GM21515 (cell line): ENCODE measurements around the gene CNTFR.
"Not testable (repeated sequence)": the region's sequence is repeated elsewhere in the genome, so short reads cannot be mapped to it uniquely, and the experiment has no call there.

Experiments
- ATAC-seq: cut with Tn5 transposase; IDR thresholded peaks from one replicate; pipeline ENCODE4 v1.9.1; 2021; ENCODE audit not compliant: unreplicated experiment

CNTFR gene

GRCh38 chr9:34555500-34555899 lies 34.0 kb downstream of the CNTFR start:
- no peak for ATAC-seq

DNA sequence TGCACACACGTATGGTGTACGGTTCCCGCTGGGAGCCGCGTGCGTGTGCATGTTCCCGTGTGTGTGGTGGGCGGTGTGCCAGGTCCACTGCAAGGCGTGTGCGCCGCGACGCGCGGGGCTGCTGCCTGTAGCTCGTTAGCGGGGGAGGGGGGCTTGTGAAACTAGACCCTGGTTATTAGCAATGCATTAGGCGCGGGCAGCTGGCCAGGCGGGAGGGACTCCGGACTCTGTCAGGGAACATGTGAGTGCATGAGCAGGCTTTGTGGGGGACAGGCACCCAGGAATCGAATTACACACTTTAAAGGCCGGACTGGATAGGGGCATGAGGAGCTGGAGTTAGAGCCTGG lies 34.5 kb downstream of the CNTFR start:
- ATAC-seq, result no peak

GRCh38 chr9:34554211-34555001 lies 35.1 kb downstream of the CNTFR start:
- no peak for ATAC-seq

- ATAC-seq, result no peak
Observed at GRCh38 chr9:34553511-34554021, 36.0 kb downstream of the CNTFR start.

- ATAC-seq, result no peak
Observed at GRCh38 chr9:34552986-34553385, 36.5 kb downstream of the CNTFR start.

DNA sequence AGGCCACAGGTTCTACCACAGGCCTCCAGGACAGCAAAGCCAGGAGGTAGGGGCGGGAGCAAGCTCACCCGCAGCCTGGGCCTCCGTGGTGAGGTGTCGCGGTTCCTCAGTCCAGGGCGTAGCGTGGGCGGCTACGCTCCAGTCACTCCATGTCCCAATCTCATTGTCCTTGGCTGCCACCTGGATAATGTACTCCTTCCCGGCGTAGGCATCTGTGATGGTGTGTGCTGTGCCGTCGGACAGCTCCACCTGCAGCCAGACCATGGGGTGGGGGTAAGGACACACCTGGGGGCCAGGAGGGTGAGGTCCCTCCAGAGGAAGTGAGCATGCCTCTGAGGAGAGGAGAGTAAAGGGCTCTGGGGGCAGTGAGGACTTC lies 36.9 kb downstream of the CNTFR start:
- ATAC-seq, result no peak

- ATAC-seq, result no peak
Observed at GRCh38 chr9:34551751-34552605, 37.5 kb downstream of the CNTFR start.

GRCh38 chr9:34550681-34551270 lies 38.7 kb downstream of the CNTFR start:
- ATAC-seq, result no peak

- ATAC-seq, result no peak
Observed at GRCh38 chr9:34550016-34550680, 39.4 kb downstream of the CNTFR start.

DNA sequence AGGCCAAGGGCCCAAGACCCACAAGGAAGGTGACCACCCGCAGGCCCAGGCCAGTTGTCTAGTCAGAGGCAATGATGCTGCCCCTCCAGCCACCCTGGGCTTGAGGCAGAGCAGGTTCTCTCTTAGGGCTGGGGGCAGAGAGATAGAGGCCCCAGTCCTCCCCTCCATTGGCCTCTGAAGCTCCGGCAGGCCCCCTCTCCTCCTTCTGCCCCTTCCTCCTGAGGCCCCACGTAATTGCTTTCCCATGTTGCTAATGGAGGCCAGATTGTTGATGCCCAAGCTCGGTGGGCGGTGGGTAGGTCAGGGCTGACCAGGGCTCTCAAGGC lies 40.2 kb downstream of the CNTFR start:
- no peak for ATAC-seq

DNA sequence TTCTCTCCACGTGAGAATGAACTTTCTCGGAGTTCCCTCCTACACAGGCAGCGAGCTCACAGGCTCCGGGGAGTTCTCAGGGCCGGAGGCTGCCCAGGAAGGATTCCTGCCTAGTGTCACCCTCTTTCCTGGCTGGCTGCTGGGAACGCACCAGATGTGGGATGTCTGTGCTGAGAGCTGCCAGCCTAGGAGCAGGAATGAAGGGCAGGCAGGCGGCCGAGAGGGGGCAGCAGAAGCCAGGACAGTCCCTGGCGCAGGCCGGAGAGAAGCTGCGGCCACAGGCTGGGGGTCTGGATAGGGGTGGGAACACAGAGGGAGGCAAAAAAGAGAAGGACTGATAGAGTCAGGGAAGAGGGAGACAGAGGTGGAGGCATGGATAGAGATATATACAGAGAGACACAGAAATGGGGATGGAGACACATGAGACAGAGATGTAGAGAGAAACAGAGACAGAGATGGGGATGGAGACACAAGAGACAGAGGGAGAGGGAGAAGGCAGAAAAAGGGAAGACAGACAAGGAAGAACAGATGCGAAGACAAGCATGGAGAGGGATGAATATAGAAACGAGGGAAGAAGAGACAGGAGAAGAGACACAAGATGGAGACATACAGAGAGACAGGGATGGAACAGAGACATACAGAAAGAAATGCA lies 41.4 kb downstream of the CNTFR start:
- ATAC-seq, result no peak

DNA sequence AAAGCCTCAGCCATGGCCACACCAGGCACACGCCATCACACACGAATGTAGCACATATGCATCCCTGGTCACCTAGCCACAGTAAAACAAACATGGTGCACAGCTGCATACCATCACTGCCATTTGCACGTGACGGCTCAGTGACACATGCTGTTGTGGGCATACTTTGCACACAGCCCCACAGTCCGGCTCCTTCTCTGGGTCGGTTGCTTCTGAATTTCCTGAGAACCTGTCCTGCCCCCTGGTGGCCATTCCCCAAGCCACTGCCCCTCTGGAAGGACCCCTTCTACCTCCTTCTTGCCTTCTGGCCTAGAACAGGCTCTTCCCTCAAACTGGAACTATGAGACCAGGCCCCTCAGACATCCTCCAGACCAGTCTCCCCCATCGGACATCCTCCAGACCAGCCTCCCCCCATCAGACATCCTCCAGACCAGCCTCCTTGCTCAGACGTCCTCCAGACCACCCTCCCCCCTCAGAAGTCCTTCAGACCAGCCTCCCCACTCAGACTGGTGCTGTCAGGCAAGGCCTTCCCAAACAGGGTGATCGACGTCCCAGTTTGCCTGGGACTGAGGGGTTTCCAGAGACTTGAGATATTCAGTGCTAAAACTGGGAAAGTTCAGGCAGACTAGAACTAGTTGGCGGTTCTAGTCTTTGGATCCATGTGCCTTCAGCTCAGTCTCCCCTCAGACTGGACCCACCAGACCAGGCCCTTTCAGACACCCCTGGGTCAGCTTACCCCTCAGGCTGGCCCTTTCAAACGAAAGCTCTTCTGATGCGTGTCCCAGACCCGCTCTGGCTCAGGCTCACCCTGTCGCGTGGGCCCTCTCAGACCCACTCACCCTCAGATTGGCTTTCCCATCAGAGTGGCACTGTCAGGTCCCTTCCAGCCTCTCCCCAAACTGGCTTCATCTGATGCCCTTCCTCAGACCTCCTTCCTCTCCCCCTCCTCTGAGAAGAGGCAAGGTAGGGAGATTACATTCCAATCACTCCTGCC lies 42.4 kb downstream of the CNTFR start:
- no peak for ATAC-seq

GRCh38 chr9:34546102-34546833 lies 43.3 kb downstream of the CNTFR start:
- ATAC-seq, result no peak

DNA sequence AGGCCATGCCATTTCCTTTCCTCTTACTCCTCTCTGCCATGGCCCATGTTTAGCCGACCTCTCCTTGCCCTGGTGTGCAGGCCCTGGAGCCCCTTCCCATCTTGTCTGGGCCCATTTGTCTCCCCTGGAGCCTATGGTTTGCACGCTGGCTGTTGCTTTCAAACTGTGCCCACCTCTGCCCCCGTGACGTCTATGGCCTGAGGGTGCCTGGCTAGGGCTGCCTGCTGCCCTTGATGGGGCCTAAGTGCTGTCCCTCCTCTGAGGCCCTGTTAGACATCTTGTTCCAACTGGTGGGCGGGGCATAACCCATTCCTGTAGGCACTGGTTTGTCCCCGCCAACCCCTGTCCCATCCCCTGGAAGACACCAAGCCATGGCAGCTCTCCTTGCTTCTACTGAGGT lies 44.0 kb downstream of the CNTFR start:
- no peak for ATAC-seq

DNA sequence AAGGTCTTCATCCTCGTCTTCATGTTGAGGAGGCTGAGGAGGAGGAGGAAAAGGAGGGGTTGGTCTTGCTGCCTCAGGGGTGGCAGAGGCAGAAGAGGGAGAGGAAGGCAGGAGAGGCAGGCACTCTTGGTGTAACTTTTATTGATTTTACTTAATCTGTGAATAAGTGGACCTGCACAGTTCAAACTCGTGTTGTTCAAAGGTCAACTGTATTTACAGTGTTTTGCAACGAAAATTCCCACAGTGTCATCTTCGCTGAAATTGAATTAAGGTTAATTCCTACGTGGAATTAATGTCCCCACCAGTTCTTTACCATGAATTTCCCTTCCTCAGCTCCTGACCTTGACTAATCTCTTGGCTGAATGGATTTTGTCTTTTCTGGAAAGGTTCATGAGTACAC lies 45.5 kb downstream of the CNTFR start:
- ATAC-seq, result no peak

DNA sequence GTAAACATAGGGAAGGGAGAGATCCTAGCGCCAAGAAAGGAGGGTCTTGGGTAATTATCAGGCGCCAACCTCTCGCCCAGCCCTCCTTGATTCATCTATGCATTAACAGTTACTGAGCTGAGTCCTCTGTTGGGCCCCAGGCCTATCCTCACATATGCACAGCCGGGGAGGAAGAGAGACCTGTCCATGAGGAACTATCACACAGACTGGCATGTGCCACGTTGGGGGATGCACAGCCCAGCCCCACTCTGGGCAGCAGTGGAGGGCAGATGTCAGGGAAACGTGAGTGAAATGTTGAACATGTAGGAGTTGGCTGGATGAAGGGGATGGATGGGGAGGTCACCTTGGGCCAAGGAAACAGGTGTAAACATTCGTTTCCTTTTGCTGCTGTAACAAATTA lies 48.0 kb downstream of the CNTFR start:
- ATAC-seq, result no peak

GRCh38 chr9:34540827-34541226 lies 48.7 kb downstream of the CNTFR start:
- no peak for ATAC-seq

- ATAC-seq, result no peak
Observed at GRCh38 chr9:34536685-34537084, 52.8 kb downstream of the CNTFR start.

GRCh38 chr9:34532041-34532440 lies 57.5 kb downstream of the CNTFR start:
- ATAC-seq, result not testable (repeated sequence)
